HG03442 (cell line): ENCODE measurements around the gene NOS1AP.
A peak's percentile ranks its signal among the peaks of the same experiment; 100 is the strongest.

Source experiments
- ATAC-seq: cut with Tn5 transposase; IDR thresholded peaks from one replicate; pipeline ENCODE4 v1.9.1; 2021; ENCODE audit warnings: mild to moderate bottlenecking, moderate library complexity; ENCODE audit not compliant: unreplicated experiment

The NOS1AP gene

DNA sequence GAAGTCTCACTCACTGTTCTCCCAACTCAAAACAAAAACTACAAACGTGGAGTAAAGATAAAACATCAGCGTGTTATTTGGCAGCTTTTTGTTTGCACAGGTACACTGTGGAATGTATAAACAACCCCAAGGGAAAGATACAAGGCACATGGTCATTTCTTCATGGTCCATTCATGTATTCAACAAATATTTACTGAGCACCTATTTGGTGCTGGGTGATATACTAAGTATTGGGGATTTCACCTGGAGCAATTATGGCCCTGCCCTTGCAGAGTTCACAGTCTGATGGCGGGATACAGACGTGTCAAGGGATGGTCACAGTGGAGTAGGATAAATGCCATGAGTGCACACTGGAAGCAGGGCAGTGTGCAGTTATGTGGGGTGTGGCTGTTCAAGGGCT is 171.1 kb downstream of the NOS1AP start:
- no peak for ATAC-seq

DNA sequence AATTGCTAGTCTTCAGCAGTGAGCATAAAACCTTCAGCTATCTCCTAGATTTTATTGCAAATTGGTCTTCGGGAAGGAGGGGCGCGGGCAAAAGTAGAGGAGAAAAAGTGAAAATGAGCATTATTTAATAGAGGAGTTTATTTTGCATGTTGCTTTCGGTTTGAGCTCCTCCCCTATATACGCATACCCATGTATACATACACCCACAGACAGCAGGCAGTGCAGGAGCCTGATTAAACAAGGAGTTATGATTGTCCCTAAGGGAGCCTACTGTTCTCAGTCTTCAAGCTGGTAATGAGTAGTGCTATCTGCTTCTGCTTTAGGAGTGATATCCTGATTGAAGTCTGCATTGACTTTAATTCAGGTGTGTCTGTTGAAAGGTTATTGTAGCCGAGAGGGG is 173.3 kb downstream of the NOS1AP start:
- ATAC-seq, result no peak

DNA sequence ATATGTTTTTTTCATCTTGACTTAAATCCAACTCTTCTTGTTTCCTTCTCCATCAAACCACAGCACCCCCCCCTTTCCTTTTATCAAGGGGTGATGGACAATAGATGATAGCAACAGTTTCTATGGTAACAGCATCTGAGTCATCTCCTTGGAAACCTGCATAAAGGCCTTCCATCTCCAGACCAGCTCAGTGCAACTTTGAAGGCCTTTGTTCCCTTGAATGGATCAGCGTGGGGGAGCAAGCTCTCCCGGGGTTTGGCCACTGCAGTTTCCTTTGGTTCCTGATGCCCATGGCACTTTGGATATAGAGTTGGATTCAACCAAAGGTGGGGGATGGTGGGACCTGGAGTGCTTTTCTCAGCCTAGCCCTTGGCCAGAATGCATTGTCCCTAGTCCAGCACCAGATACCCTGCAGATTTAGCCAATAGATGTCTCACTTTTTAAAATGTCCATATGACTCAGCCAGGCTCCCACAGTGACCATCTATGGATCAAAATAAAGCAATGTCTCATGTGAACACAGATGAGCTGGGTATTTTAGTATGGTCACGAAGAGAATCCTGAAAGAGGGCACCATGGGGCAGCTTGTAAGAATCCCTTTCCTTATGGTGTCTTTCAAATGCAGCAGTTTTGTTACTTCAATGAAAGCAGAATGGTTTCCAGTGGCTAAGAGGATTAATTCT is 179.5 kb downstream of the NOS1AP start:
- ATAC-seq, result no peak

DNA sequence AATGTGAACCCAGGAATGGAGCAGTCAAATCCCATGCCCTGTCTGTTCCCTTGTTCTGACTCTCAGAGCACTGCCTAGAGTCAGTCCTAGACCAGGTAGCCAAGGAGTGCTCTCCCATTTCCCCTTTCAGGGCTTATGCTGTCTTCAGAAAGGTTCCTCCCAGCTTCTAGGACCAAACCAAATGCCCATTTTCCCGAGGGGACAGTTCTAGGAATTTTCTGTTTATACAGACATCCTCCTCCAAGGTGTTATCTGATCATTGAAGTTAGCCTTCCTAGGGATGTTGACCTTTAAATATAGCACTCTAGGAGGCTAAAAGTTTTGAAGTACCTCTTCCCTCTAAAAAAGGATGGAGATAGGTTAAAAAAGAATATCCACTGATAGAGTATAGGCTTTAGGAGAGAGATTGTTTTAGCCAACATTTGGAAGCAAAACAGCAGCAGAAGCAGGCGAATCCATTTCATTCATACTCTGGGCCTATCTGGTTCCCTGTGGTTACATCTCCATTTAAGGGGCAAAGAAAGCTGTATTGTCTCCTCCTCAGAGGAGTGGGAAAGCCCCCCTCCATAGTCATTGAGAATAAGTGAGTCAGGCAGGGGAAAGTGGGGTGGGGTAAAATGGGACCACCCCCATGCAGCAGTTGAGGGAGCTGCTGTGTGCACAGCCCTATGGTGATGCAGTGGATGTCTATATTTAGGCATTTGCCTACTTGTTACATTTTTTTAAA is 180.7 kb downstream of the NOS1AP start:
- no peak for ATAC-seq

DNA sequence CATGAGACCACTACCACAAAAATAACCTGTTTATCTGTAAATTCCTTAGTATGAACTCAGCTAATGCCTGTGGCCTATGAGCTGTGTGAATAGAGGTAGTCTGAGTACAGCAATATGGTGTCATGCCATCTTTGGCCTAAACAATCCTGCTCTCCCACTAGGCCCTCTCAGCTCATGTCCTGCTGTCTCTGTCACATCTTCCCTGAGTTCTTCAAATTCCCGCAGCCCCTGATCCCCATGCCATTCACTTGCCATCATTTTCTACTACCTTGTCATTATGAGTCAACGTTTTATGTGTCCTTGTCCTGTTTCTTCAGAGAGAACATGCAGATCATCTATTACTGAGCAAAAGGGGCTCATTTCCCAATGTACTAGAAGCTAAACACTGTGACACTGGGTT is 181.6 kb downstream of the NOS1AP start:
- no peak for ATAC-seq

DNA sequence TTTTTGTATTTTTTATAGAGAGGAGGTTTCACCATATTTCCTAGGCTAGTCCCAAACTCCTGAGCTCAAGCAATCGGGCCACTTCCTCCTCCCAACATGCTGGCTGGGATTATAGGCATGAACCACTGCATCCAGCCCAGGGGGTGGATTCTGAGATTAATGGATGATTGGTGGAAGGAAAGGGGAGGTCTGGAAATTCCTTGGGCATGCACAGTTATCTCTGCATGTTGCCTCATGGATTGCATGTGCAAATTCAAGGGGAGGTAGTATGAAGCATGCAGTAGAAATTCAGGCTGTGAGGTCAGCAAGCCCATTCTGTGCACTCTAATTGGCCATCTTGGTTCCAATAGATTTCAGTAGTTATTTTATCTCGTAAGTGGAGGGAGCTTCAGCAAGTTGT is 182.7 kb downstream of the NOS1AP start:
- no peak for ATAC-seq

DNA sequence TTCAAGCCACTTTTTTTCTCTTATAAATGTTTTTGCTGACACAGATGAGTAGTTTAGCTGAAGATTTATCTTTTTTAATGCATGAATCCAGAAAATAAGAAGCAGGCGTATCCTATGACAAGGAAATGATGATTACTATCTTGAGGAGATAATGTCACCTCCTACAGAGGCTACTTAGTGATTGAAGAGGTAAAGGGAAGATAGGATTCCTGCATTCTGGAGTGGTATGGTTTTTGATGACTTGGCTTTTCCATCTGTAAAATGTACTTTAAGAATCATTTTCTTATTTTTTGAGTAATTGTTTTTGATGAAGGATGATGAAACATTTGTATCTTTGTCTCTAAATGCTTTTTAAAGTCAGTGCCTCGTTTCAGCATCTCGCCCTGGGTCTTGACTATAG is 184.3 kb downstream of the NOS1AP start:
- ATAC-seq, result no peak

DNA sequence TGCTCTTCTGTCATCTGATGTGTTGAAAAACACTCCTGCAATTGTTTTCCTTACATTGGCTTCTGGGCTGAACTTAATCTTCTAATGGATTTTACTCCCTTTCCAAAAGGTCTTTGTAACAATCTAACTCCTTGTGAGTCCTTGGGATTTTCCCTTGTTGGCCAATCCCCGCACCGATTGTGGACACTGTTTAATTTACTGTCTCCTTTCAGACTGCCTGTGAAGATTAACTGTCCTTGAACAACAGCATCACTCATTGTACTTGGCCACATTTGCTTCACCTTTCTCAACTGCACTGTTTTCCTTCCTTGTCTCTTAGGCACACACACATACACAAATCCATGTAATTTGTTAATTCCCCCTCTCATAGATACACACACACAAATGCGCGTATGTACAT is 186.8 kb downstream of the NOS1AP start:
- ATAC-seq, result no peak

DNA sequence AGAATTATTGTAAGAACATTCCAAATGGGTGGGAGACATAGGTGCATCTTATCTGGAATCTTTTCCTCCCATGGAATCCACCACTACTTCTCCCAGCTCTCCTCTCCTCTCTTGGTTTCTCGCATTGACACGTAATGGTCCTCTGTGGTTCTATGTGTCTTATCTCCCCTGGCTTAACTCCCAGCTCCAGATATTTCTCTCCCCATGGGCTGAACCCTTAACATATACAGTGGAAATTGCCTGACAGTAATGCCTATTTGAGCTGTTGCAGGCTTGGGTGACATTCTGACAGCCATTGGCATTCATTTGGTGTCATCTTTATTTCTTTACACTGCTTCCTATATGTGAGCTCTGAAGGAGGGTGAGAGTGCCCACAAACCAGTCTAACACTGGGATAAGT is 188.9 kb downstream of the NOS1AP start:
- no peak for ATAC-seq

DNA sequence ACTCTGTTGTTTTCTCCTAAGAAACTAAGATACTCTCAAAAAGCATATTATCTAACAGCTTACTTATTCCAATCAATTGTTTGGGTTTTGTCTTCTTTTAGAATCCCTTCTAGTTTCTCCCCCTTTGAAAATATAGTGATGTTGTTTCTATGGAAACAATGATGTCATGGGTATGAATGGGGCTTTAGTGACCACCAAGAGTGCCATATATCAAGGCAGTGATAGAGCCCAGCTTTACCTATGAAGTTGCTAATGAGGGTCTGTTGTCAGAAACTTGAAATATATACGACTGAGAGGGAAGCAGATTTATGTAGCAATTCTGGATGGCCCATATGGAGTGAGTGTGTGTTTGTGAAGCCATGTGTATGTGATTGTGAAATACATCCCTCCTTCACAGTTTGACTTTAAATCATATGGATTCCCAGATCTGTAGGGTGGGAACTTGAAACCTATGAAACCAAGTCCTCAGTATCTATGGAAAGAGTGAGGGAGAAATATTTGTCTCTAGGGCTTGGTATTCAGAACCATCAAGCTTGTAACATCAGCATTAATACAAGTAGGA is 190.5 kb downstream of the NOS1AP start:
- no peak for ATAC-seq

DNA sequence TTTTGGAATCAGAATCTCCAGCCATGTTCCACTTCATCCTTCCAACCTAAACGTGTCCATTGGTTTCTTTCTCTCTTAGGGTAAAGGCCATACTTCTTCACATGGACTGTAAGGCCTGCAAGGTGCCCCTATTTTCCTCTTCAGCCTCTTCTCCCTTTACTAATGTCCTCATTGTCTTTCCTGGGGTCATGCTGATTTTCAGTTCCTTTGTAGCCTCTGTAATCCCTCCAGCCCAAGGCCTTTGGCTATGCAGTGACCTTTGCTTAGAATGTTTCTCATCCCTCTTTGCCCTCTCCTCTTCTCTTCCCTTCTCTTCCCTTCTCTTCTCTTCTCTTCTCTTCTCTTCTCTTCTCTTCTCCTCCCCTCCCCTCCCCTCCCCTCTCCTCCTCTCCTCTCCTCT is 194.6 kb downstream of the NOS1AP start:
- no peak for ATAC-seq

DNA sequence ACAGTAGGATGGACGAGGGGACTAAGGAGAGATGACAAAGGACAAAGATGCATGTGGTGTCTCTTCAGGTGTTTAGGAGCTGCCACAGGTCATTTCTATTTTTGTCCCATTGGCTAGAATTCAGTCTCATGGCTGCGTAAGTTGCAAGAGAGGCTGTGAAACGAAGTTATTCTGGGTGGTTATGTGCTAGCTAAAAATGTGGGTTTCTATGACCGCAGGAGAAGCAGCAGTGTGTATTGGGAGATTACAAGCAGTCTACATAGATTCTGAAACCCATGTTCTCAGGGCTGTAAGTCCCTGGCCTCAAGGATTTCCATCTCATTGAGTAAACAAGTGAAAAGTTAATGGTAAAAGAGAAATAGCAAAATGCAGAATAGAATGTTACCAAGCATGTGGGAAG is 196.5 kb downstream of the NOS1AP start:
- ATAC-seq, result peak; percentile 50

DNA sequence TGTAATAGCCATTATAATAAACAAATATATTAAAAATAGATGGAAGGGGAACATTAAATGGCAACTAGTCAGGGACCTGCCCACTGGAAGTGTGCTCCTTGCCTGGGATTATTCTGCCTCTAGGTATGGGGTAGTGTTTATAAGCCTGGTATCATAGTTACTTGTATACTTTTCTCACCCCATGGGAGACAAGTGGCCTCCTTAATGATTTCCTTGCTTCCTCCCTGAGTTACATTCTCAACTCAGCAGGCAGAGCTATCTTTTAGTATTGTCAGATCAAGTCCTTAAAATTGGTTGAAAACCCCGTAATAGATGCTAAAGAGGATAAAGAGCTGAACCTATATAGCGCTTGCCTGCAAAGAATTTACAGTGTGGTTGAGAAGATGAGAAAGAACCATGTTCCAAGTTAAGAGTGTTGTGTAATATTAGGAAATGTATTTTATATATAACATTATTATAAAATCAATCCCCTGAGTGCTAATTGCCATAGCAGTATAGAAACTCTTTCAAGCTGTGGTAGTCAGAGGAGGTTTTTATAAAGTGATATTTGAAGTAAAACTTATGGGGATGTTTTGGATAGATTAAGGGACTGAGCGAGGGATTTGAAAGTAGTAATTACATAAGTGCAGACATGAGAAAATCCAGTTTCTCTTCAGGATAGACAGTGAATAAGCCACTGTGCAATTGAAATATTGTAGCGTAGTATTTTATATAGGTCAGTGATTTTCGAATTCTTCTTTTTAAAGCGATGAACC is 200.7 kb downstream of the NOS1AP start:
- no peak for ATAC-seq

DNA sequence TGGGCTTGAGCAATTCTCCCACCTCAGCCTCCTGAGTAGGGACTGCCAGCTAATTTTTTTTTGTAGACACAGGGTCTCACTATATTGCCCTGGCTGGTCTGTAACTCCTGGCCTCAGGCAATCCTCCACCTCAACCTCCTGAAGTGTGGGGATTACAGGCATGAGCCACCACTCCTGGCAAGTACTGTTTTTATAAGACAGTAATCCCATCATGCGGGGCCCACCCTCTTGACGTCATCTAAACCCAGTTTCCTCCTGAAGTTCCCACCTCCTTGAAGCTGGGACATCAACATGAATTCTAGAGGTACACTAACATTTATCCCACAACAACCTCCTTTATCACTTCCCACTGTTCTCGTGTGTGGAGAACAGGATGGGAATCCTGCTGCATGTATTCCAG is 202.5 kb downstream of the NOS1AP start:
- ATAC-seq, result no peak

DNA sequence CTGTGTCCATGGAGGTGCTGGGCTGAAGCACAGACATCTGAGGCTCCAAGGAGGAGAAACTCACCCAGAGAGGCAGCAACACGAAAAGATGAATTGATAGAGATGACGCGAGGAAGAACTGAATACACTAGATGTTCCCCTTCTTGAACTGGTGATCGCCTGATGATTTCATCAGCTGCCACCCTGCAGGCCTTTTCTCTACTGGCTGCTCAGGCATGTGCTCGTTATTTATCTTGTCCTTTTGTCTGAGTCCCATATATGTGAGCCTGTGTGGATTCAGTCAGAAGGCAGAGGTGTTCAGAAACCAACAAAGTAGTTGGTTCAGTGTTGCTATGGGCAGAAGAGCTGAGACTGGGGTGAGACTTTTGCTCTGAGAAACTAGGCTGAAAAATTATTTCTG is 202.9 kb downstream of the NOS1AP start:
- ATAC-seq, result no peak

DNA sequence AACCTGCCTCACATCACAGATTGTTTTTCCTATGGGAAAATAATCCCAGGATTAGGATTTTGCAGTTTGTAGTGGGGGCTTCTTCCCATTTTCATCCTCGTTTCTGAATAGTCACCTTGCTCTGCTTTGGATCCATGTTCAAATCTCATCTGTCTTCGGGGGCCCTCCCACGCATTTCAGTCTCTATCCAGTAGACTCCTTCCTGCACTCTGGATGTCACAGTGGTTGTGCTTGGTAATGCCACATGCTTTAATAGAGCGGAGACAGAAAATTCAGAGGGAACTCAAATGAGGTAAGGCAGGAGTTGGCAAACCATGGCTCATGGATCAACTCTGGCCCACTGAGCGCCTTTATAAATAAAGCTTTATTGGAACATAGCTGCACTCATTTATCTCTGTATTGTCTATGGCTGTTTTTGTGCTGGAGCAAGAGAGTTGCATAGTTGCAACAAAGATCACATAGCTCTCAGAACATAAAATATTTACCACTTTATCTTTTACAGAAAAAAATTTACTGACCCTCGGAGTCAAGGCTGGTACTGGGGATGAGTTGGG is 206.2 kb downstream of the NOS1AP start:
- no peak for ATAC-seq

DNA sequence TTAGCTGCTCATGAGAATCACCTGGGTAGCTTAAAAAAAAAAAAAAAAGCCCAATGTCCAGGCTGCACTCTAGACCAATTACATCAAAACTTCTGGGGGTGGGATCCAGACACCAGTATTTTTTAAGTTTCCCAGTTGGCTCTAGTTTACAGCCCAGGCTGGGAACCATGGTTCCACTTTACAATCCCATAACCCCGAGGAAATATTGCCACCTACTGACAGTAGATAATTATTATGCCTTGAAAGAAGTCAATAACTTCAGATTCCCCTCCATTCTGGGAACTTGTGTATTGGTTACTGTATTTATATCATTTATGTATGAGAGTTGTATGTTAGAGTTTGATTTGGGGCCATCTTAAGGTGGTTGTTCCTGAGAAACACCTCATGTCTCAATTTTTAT is 207.0 kb downstream of the NOS1AP start:
- no peak for ATAC-seq

DNA sequence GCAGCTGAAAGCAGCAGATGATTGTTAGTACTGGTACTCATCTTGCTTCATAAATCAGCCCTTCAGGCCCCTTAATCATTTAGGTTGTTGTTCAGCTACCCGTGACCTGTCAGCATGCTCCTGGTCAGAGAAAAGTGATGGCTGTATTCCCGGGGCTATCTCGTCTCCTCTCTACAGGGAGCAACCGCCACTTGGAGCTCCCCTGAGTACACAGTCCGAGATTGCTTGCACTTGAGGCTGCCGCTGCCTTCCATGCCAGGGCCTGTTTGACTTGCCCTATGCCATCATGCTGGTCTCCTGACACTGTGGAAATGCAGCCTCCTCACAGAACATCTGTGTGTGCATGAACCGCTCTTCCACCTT is 209.6 kb downstream of the NOS1AP start:
- ATAC-seq, result no peak

DNA sequence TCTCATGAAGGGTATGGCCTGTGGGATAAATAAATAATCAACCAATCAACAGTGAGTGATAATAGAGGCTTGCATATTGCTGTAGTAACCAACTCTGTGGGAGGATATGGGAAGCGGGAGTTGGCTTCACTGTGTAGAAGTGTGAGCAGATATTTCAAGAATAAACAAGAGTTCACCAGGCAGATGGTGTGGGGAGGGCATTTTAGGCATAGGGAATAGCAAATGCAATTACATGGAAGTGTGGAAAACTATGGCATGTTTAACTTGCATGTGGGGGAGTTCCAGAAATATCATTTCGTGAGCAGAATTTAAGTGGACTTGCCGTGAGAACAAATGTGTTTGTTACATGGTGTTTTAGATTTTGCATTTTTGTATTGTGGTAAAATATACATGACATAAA is 211.9 kb downstream of the NOS1AP start:
- ATAC-seq, result no peak

DNA sequence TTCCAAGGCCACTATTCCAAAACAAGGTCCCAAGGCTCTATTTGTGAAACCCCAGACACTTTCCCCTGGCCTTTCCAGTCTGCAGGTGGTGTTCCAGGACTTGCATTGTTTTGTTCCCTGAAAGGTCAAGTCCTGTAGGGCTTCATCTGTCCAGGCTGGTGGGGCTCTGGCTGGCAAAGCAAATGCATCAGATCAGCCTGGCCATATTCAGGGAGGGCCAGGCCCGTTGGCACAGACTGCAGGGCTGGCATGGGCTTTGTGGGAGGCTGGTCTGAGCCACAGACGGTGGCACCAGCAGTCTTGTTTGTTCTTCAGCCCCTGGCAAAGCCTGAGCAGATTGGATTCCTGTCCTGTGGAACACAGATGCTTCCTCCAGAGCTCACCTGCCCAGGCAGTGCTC is 214.2 kb downstream of the NOS1AP start:
- ATAC-seq, result no peak

DNA sequence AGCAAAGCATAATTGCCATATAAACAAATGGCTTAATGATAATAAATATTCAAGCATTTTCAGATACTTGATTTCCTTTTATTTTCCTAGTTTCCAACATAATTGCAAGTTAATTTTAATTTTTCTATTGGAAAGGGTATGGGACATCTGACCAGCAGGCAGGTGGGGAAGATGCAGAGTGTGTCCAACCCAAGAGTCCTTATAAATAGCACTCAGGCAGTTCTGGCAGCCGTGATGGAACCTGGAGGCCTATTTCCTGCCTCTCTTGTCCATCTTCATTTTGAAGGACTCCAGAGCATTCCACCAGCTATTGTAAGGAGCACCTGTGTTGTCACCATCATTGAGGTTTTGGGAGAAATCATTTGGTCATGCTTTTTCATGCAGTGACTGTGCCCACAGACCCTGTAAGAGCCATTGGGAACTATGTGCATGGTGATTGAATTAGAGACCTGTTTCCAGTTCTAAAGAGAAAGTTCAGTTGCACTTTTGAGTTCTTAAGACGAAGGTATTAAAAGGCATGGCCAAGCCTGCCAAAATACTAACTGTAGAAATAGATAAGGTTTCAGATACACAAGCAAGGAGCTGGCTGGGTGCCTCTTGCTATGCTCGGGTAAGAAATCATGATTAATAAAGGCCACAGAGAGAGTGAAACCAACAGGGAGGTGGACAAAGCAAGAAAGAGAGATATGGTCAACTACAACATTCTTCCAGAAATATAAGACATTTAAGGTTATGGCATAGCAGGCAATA is 214.9 kb downstream of the NOS1AP start:
- no peak for ATAC-seq
